ENCODE measurements around the gene PGAM4. TPM values are rescaled to one million over a fixed set of nuclear protein-coding genes. Genes with fewer than 3 reads are reported as not detected.
"Not testable (repeated sequence)": the region's sequence is repeated elsewhere in the genome, so short reads cannot be mapped to it uniquely, and the experiment has no call there.

PGAM4 gene
- total RNA-seq, 1 experiment from 2014 or later, result not detected

DNA sequence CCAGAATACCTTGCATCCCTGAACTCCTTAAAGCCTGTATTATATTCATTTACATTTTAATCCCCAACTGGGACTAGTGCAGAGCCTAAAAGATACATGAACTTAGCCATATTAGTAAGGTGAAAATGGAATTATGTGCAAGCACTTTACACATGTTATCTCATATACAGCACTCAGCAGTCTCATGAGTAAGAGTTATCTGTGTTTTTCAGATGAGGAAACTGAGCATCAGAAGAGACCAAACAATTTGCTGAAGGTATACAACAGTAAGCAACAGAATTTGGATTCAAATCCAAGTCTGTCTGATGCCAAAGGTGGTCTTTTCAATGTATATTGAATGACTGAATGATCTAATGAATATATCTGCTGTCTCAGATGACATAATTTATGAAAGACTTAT is 46.7 kb downstream of the PGAM4 start:
- Mint-ChIP-seq H3K27me3 (ENCODE audit: unreplicated experiment) (no peaks in the 10 kb centered on the region), H3K36me3 (ENCODE audit: insufficient read depth, unreplicated experiment) (no peaks in the 10 kb centered on the region), H3K27ac (ENCODE audit: unreplicated experiment) (no peak overlapping the region), H3K4me3 (ENCODE audit: low read depth, unreplicated experiment) (no peak overlapping the region), H3K4me1 (ENCODE audit: low read depth, unreplicated experiment) (no peaks in the 10 kb centered on the region), H3K9me3 (ENCODE audit: low read depth, unreplicated experiment) (no peaks in the 10 kb centered on the region)
- CTCF ChIA-PET, result no interaction called here
- intact Hi-C loops (cut with micrococcal nuclease; ENCODE audit: unreplicated experiment), result no loop called here
- no TSS peak for BruUV-seq (replicated peaks)
- TF ChIP-seq, protein P1, sequence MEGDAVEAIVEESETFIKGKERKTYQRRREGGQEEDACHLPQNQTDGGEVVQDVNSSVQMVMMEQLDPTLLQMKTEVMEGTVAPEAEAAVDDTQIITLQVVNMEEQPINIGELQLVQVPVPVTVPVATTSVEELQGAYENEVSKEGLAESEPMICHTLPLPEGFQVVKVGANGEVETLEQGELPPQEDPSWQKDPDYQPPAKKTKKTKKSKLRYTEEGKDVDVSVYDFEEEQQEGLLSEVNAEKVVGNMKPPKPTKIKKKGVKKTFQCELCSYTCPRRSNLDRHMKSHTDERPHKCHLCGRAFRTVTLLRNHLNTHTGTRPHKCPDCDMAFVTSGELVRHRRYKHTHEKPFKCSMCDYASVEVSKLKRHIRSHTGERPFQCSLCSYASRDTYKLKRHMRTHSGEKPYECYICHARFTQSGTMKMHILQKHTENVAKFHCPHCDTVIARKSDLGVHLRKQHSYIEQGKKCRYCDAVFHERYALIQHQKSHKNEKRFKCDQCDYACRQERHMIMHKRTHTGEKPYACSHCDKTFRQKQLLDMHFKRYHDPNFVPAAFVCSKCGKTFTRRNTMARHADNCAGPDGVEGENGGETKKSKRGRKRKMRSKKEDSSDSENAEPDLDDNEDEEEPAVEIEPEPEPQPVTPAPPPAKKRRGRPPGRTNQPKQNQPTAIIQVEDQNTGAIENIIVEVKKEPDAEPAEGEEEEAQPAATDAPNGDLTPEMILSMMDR (IDR thresholded peaks at IDR 0.05; ENCODE audit: unreplicated experiment), result no peak
- DNase-seq, result no peak

DNA sequence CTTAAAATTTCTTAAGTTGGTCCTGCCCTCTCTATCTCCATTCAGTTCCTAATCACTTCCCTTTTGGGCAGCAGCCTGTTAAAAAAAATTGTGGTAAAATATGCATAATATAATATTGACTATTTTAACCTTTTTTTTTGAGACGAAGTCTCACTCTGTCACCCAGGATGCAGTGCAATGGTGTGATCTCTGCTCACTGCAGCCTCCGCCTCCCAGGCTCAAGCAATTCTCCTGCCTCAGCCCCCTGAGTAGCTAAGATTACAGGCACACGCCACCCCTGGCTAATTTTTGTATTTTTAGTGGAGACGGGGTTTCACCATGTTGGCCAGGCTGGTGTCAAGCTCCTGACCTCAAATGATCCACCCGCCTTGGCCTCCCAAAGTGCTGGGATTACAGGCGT is 50.1 kb downstream of the PGAM4 start:
- H3K27ac Mint-ChIP-seq (ENCODE audit: unreplicated experiment); BruUV-seq (replicated peaks); DNase-seq; H3K27me3 Mint-ChIP-seq (ENCODE audit: unreplicated experiment); intact Hi-C loops (cut with micrococcal nuclease; ENCODE audit: unreplicated experiment); H3K9me3 Mint-ChIP-seq (ENCODE audit: low read depth, unreplicated experiment); H3K4me3 Mint-ChIP-seq (ENCODE audit: low read depth, unreplicated experiment); CTCF ChIA-PET; H3K36me3 Mint-ChIP-seq (ENCODE audit: insufficient read depth, unreplicated experiment): not testable (repeated sequence)
- H3K4me1 Mint-ChIP-seq (ENCODE audit: low read depth, unreplicated experiment), result peaks cover 14% of the 10 kb centered on the region

DNA sequence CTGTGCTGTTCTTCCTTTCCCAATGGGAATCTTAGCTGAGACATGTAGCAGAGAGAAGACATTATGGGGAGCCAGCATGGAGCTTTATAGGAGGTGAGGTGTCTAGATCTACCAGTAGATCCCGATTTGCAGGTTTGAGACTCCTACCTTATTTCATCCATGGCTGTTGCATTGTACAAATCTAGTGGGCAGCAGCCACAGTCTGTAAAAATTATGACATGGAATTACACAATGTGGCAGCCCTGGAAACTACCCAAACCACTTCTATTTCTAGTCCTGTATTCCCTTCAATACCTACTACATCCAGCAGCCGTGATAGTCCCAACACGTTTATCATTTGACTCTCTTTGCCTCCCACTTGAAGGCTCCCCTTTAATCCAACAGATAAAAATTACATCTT is 50.9 kb downstream of the PGAM4 start:
- TF ChIP-seq, protein P1 (IDR thresholded peaks at IDR 0.05; ENCODE audit: unreplicated experiment), result no peak
- BruUV-seq (replicated peaks), result no TSS peak
- Mint-ChIP-seq H3K4me1 (ENCODE audit: low read depth, unreplicated experiment) (peaks cover 14% of the 10 kb centered on the region), H3K4me3 (ENCODE audit: low read depth, unreplicated experiment) (no peak overlapping the region), H3K27ac (ENCODE audit: unreplicated experiment) (no peak overlapping the region), H3K9me3 (ENCODE audit: low read depth, unreplicated experiment) (no peaks in the 10 kb centered on the region), H3K36me3 (ENCODE audit: insufficient read depth, unreplicated experiment) (no peaks in the 10 kb centered on the region), H3K27me3 (ENCODE audit: unreplicated experiment) (no peaks in the 10 kb centered on the region)
- no peak for DNase-seq
- CTCF ChIA-PET, result no interaction called here
- intact Hi-C loops (cut with micrococcal nuclease; ENCODE audit: unreplicated experiment), result no loop called here

Other genes with a start within 250 kb of the PGAM4 start
- gene ATRX, start 183.4 kb downstream of the PGAM4 start, total RNA-seq (2022), result 111 and 116 TPM in 2 replicates
- 147 and 158 TPM in 2 replicates for gene MAGT1, start 74.2 kb downstream of the PGAM4 start, total RNA-seq (2022)
- 309 and 326 TPM in 2 replicates for gene COX7B, start 70.2 kb downstream of the PGAM4 start, total RNA-seq (2022)
- 14.8 and 15.2 TPM in 2 replicates for gene ATP7A, start 58.9 kb downstream of the PGAM4 start, total RNA-seq (2022)
- gene PGK1, start 134.6 kb upstream of the PGAM4 start, total RNA-seq (2022), result 613 and 623 TPM in 2 replicates
- 11.5 and 18.4 TPM in 2 replicates for gene TAF9B, start 170.0 kb upstream of the PGAM4 start, total RNA-seq (2022)